ENCODE results near the gene HSFX2.
"Not testable (repeated sequence)": the region's sequence is repeated elsewhere in the genome, so short reads cannot be mapped to it uniquely, and the experiment has no call there.

Gene HSFX2

DNA sequence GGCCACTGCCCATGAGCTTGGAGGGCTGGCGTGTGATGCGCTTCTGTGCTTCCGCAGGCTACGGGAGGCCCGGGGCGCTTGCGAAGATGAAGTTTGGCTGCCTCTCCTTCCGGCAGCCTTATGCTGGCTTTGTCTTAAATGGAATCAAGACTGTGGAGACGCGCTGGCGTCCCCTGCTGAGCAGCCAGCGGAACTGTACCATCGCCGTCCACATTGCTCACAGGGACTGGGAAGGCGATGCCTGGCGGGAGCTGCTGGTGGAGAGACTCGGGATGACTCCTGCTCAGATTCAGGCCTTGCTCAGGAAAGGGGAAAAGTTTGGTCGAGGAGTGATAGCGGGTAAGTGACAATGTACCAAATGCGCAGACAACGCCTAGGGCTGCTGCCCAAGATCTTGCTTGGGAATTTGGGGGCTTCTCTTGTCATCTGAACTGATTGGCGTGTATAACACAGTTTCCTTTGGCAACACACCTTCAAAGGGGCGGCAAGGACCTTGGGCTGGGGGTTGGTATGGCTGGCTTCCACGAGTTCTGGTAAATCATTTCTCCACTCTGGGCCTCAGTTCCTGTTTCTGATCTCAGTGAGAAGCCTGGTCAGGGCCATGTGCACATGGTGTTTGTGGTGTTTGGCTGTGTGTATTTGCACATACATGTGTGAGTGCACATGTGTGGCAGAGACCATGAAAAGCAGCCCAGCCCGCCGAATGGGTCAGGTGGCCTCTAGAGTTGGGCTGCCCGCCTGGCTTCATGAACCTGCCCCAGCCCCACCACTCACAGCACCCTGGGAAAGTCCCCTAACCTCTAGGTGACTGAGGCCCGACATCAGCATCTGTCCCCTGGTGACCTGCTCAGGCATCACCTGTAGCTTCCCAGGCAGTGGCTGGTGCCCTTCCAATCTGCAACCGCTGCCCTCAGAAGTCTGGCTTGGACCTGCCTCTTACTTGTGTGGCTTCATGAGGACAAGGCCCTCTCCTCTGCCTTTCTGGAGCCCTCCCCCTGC, 49.3 kb downstream of the HSFX2 start:
- peak; percentile 60 for FAIRE-seq
- not testable (repeated sequence) for DNase-seq (ENCODE audit: extremely low spot score, insufficient read length, low read depth)
